HepG2 (cell line): ENCODE results near the gene HAGHL. TPM values are rescaled to one million over a fixed set of nuclear protein-coding genes. Genes with fewer than 3 reads are reported as not detected.
A peak's percentile ranks its signal among the peaks of the same experiment; 100 is the strongest.

Experiments
- KDM1A ChIP-seq: IDR thresholded peaks from 2 replicates; pipeline ENCODE4 v1.6.1; 2016; ENCODE audit warnings: missing compliant biosample characterization
- KLF12 ChIP-seq: sonication (generic); formaldehyde crosslinking; IDR thresholded peaks from 2 replicates; pipeline ENCODE4 v1.4.0; 2020; ENCODE audit warnings: missing genetic modification reagents, borderline replicate concordance
- MXI1 ChIP-seq: IDR thresholded peaks from 3 replicates; pipeline ENCODE4 v1.6.1; 2012; ENCODE audit warnings: low read depth, low read length, inconsistent platforms, borderline replicate concordance
- NCOA1 ChIP-seq: sonication (generic); formaldehyde crosslinking; IDR thresholded peaks from 2 replicates; pipeline ENCODE4 v1.9.0; 2021; ENCODE audit warnings: missing genetic modification reagents
- TBL1XR1 ChIP-seq: fragments of 150-350 bp; IDR thresholded peaks from 2 replicates; pipeline ENCODE4 v1.6.1; 2014; ENCODE audit warnings: borderline replicate concordance, low read length; ENCODE audit not compliant: partially characterized antibody
- ZNF207 ChIP-seq: fragments of 450-650 bp; IDR thresholded peaks from 2 replicates; pipeline ENCODE4 v1.6.1; 2016; ENCODE audit warnings: antibody characterized with exemption, borderline replicate concordance
- ZNF225 ChIP-seq: sonication (generic); formaldehyde crosslinking; IDR thresholded peaks from 2 replicates; pipeline ENCODE4 v1.4.0; 2020; ENCODE audit warnings: mild to moderate bottlenecking, missing genetic modification reagents
- ZNF317 ChIP-seq: sonication (generic); formaldehyde crosslinking; IDR thresholded peaks from 2 replicates; pipeline ENCODE4 v1.5.0; 2020; ENCODE audit warnings: mild to moderate bottlenecking, missing genetic modification reagents
- polyA plus RNA-seq, 8 experiments: library from polyadenylated mRNA; depleted of rRNA in 3 of 8; stranded (reverse) in 7 of 8; unstranded in 1 of 8; fragments of >200 nt; fragmentation: Illumina TruSeq in 4 of 8; extraction: Trizol in 4 of 8; gene quantifications; 2 replicates each; pipeline versions ENCODE4 v1.2.1 to v1.2.3, GENCODE V29; 2011 to 2016; ENCODE audit warnings: low read depth in 4 of 8, missing spikeins in 1 of 8, mixed read lengths in 1 of 8; ENCODE audit not compliant: insufficient read depth in 1 of 8
- total RNA-seq, 5 experiments: library from RNA; depleted of rRNA; stranded (reverse); fragments of >200 nt; fragmentation: Illumina TruSeq; extraction: Trizol; gene quantifications; 2 replicates each; pipeline ENCODE4 v1.2.3, GENCODE V29; 2016; ENCODE audit warnings: low read depth in 1 of 5
- TF ChIP-seq, protein P1 (sequence below): sonication (generic); formaldehyde crosslinking; IDR thresholded peaks from 2 replicates; pipeline ENCODE4 v1.5.0; 2020; ENCODE audit warnings: mild to moderate bottlenecking, missing genetic modification reagents
- TF ChIP-seq, protein P2 (sequence below): sonication (generic); formaldehyde crosslinking; IDR thresholded peaks from 2 replicates; pipeline ENCODE4 v1.5.0; 2020; ENCODE audit warnings: missing genetic modification reagents
- TF ChIP-seq, protein P3 (sequence below): sonication (generic); formaldehyde crosslinking; IDR thresholded peaks from 2 replicates; pipeline ENCODE4 v1.4.0; 2020; ENCODE audit warnings: missing genetic modification reagents
- TF ChIP-seq, protein P4 (sequence below): sonication (generic); formaldehyde crosslinking; IDR thresholded peaks from 2 replicates; pipeline ENCODE4 v1.4.0; 2020; ENCODE audit warnings: missing genetic modification reagents, mild to moderate bottlenecking, borderline replicate concordance
- TF ChIP-seq, protein P5 (sequence below): IDR thresholded peaks from 2 replicates; pipeline ENCODE4 v1.6.1; 2018; ENCODE audit warnings: missing genetic modification reagents, mild to moderate bottlenecking, missing compliant biosample characterization

HAGHL gene
- total and polyA plus RNA-seq, 2 of the 13 experiments (the other 11 are each of a cell fraction or from before 2014, with no cell fraction given): 3.4 to 8.4 TPM

DNA sequence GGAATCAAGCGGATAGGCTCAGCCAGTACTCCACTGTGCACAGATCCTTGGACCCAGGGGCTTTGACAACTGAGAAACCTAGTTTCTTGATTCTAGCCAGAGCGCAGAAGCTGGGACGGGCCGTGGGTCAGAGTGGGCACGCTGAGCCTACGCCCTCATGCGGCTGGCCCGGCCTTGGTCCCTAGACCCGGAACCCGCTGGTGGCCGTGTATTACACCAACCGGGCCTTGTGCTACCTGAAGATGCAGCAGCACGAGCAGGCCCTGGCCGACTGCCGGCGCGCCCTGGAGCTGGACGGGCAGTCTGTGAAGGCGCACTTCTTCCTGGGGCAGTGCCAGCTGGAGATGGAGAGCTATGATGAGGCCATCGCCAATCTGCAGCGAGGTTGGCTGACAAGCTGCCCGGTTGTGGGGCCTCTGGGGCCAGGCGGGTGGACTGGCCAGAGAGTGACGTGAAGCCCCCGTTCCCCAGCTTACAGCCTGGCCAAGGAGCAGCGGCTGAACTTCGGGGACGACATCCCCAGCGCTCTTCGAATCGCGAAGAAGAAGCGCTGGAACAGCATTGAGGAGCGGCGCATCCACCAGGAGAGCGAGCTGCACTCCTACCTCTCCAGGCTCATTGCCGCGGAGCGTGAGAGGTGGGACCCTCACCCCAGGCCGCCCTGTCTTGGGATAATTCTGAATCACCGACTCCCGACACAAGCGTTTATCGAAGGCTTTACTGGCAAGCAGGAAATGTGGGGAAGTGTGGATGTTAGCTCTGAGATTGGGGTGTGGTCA, 45.8 kb upstream of the HAGHL start (continued):
- TF ChIP-seq, protein P1, sequence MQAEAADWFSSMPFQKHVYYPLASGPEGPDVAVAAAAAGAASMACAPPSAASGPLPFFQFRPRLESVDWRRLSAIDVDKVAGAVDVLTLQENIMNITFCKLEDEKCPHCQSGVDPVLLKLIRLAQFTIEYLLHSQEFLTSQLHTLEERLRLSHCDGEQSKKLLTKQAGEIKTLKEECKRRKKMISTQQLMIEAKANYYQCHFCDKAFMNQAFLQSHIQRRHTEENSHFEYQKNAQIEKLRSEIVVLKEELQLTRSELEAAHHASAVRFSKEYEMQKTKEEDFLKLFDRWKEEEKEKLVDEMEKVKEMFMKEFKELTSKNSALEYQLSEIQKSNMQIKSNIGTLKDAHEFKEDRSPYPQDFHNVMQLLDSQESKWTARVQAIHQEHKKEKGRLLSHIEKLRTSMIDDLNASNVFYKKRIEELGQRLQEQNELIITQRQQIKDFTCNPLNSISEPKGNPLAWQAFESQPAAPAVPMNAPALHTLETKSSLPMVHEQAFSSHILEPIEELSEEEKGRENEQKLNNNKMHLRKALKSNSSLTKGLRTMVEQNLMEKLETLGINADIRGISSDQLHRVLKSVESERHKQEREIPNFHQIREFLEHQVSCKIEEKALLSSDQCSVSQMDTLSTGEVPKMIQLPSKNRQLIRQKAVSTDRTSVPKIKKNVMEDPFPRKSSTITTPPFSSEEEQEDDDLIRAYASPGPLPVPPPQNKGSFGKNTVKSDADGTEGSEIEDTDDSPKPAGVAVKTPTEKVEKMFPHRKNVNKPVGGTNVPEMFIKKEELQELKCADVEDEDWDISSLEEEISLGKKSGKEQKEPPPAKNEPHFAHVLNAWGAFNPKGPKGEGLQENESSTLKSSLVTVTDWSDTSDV (CRISPR knock-in tag): 0 out of 2 replicates have a peak, but pooled peaks have one; percentile 20
- TF ChIP-seq ZNF317 (CRISPR knock-in tag) (0 out of 2 replicates have a peak, but pooled peaks have one; percentile 47), TBL1XR1 (no peak), KDM1A (CRISPR knock-in tag) (no peak), ZNF225 (peak; percentile 30; the same call in 1 of the 2 replicates), NCOA1 (CRISPR knock-in tag) (no peak), ZNF207 (no peak), KLF12 (CRISPR knock-in tag) (0 out of 2 replicates have a peak, but pooled peaks have one; percentile 7), MXI1 (peak; percentile 40; the same call in 1 of the 3 replicates)
- TF ChIP-seq, protein P2, sequence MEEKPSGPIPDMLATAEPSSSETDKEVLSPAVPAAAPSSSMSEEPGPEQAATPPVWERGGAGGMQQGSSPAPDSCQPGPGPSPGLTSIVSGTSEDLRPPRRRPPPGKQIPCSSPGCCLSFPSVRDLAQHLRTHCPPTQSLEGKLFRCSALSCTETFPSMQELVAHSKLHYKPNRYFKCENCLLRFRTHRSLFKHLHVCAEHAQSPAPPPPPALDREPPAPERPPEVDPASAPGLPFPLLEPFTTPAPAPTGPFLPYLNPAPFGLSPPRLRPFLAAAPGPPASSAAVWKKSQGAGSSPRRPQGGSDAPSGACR: peak; percentile 48; the same call in 1 of the 2 replicates
- TF ChIP-seq, protein P3, sequence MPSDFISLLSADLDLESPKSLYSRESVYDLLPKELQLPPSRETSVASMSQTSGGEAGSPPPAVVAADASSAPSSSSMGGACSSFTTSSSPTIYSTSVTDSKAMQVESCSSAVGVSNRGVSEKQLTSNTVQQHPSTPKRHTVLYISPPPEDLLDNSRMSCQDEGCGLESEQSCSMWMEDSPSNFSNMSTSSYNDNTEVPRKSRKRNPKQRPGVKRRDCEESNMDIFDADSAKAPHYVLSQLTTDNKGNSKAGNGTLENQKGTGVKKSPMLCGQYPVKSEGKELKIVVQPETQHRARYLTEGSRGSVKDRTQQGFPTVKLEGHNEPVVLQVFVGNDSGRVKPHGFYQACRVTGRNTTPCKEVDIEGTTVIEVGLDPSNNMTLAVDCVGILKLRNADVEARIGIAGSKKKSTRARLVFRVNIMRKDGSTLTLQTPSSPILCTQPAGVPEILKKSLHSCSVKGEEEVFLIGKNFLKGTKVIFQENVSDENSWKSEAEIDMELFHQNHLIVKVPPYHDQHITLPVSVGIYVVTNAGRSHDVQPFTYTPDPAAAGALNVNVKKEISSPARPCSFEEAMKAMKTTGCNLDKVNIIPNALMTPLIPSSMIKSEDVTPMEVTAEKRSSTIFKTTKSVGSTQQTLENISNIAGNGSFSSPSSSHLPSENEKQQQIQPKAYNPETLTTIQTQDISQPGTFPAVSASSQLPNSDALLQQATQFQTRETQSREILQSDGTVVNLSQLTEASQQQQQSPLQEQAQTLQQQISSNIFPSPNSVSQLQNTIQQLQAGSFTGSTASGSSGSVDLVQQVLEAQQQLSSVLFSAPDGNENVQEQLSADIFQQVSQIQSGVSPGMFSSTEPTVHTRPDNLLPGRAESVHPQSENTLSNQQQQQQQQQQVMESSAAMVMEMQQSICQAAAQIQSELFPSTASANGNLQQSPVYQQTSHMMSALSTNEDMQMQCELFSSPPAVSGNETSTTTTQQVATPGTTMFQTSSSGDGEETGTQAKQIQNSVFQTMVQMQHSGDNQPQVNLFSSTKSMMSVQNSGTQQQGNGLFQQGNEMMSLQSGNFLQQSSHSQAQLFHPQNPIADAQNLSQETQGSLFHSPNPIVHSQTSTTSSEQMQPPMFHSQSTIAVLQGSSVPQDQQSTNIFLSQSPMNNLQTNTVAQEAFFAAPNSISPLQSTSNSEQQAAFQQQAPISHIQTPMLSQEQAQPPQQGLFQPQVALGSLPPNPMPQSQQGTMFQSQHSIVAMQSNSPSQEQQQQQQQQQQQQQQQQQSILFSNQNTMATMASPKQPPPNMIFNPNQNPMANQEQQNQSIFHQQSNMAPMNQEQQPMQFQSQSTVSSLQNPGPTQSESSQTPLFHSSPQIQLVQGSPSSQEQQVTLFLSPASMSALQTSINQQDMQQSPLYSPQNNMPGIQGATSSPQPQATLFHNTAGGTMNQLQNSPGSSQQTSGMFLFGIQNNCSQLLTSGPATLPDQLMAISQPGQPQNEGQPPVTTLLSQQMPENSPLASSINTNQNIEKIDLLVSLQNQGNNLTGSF: no peak
- TF ChIP-seq, protein P4, sequence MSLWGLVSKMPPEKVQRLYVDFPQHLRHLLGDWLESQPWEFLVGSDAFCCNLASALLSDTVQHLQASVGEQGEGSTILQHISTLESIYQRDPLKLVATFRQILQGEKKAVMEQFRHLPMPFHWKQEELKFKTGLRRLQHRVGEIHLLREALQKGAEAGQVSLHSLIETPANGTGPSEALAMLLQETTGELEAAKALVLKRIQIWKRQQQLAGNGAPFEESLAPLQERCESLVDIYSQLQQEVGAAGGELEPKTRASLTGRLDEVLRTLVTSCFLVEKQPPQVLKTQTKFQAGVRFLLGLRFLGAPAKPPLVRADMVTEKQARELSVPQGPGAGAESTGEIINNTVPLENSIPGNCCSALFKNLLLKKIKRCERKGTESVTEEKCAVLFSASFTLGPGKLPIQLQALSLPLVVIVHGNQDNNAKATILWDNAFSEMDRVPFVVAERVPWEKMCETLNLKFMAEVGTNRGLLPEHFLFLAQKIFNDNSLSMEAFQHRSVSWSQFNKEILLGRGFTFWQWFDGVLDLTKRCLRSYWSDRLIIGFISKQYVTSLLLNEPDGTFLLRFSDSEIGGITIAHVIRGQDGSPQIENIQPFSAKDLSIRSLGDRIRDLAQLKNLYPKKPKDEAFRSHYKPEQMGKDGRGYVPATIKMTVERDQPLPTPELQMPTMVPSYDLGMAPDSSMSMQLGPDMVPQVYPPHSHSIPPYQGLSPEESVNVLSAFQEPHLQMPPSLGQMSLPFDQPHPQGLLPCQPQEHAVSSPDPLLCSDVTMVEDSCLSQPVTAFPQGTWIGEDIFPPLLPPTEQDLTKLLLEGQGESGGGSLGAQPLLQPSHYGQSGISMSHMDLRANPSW (CRISPR knock-in tag): no peak
- TF ChIP-seq, protein P5, sequence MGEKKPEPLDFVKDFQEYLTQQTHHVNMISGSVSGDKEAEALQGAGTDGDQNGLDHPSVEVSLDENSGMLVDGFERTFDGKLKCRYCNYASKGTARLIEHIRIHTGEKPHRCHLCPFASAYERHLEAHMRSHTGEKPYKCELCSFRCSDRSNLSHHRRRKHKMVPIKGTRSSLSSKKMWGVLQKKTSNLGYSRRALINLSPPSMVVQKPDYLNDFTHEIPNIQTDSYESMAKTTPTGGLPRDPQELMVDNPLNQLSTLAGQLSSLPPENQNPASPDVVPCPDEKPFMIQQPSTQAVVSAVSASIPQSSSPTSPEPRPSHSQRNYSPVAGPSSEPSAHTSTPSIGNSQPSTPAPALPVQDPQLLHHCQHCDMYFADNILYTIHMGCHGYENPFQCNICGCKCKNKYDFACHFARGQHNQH (CRISPR knock-in tag): 0 out of 2 replicates have a peak, but pooled peaks have one; percentile 4
